Mesothelial cell of epicardium (in vitro differentiated cells): ENCODE data around the gene KLHDC9. TPM values are rescaled to one million over a fixed set of nuclear protein-coding genes. Genes with fewer than 3 reads are reported as not detected.
A peak's percentile ranks its signal among the peaks of the same experiment; 100 is the strongest.

Source experiments
- DNase-seq, 2 experiments: peaks; one replicate each; pipeline ENCODE4 v3.0.0; 2021; ENCODE audit warnings: low spot score in 2 of 2; ENCODE audit not compliant: unreplicated experiment in 2 of 2
- H3K27ac Mint-ChIP-seq: 2 replicates; pipeline ENCODE4 v1.8.0; 2021; ENCODE audit warnings: mixed read lengths
- H3K27me3 Mint-ChIP-seq: 2 replicates; pipeline ENCODE4 v1.8.0; 2021; ENCODE audit warnings: low read depth, mixed read lengths
- H3K36me3 Mint-ChIP-seq: 2 replicates; pipeline ENCODE4 v1.8.0; 2021; ENCODE audit warnings: mixed read lengths
- H3K4me1 Mint-ChIP-seq: 2 replicates; pipeline ENCODE4 v1.8.0; 2021; ENCODE audit warnings: mixed read lengths
- H3K4me3 Mint-ChIP-seq: 2 replicates; pipeline ENCODE4 v1.8.0; 2021; ENCODE audit warnings: mild to moderate bottlenecking, moderate library complexity, mixed read lengths
- H3K9me3 Mint-ChIP-seq: 2 replicates; pipeline ENCODE4 v1.8.0; 2021; ENCODE audit warnings: mixed read lengths
- CTCF ChIP-seq: fragments of 200-600 bp; sonication (generic); IDR thresholded peaks from one replicate; pipeline ENCODE4 v1.5.0; 2021; ENCODE audit warnings: antibody characterized with exemption; ENCODE audit not compliant: unreplicated experiment
- total RNA-seq: library from RNA; stranded (reverse); gene quantifications from 3 replicates; pipeline ENCODE4 v1.2.1, GENCODE V29; 2021

KLHDC9 gene
- total RNA-seq, 1 donor from 2014 or later = 5.4 TPM

- Mint-ChIP-seq H3K4me3 (no peak overlapping the region), H3K27ac (no peak overlapping the region)
These were observed 25.3 kb upstream of the KLHDC9 start for GRCh38 chr1:161072751-161073449.

GRCh38 chr1:161073474-161074121 is 24.6 kb upstream of the KLHDC9 start:
- Mint-ChIP-seq H3K4me3 (no peak overlapping the region), H3K9me3 (no peaks in the 10 kb centered on the region), H3K4me1 (peaks cover 8% of the 10 kb centered on the region), H3K27me3 (no peaks in the 10 kb centered on the region), H3K36me3 (peaks cover 4% of the 10 kb centered on the region), H3K27ac (no peak overlapping the region)
- no peak for DNase-seq
- TF ChIP-seq CTCF = no peak

More at GRCh38 chr1:161072751-161073449, 25.3 kb upstream of the KLHDC9 start:
- DNase-seq = no peak
- no peak for TF ChIP-seq CTCF
- peaks cover 8% of the 10 kb centered on the region for H3K4me1 Mint-ChIP-seq
- H3K9me3 Mint-ChIP-seq = no peaks in the 10 kb centered on the region
- H3K27me3 Mint-ChIP-seq = no peaks in the 10 kb centered on the region
- peaks cover 4% of the 10 kb centered on the region for H3K36me3 Mint-ChIP-seq

- H3K27me3 Mint-ChIP-seq = no peaks in the 10 kb centered on the region
- TF ChIP-seq CTCF = no peak
- peaks cover 10% of the 10 kb centered on the region for H3K36me3 Mint-ChIP-seq
- H3K4me3 Mint-ChIP-seq = no peak overlapping the region
- peak overlapping the region; percentile 20 for H3K27ac Mint-ChIP-seq
- no peaks in the 10 kb centered on the region for H3K9me3 Mint-ChIP-seq
- DNase-seq = no peak
- peaks cover 8% of the 10 kb centered on the region for H3K4me1 Mint-ChIP-seq
These were observed 23.3 kb upstream of the KLHDC9 start for GRCh38 chr1:161074676-161075368.

GRCh38 chr1:161076410-161076809 is 21.8 kb upstream of the KLHDC9 start:
- Mint-ChIP-seq H3K36me3 (peaks cover 15% of the 10 kb centered on the region), H3K4me1 (peaks cover 14% of the 10 kb centered on the region), H3K27me3 (no peaks in the 10 kb centered on the region), H3K4me3 (no peak overlapping the region), H3K27ac (no peak overlapping the region), H3K9me3 (no peaks in the 10 kb centered on the region)
- TF ChIP-seq CTCF = no peak
- no peak for DNase-seq

GRCh38 chr1:161077426-161077825 is 20.7 kb upstream of the KLHDC9 start:
- Mint-ChIP-seq H3K36me3 (peaks cover 15% of the 10 kb centered on the region), H3K9me3 (no peaks in the 10 kb centered on the region), H3K4me1 (peaks cover 18% of the 10 kb centered on the region), H3K4me3 (no peak overlapping the region), H3K27ac (no peak overlapping the region), H3K27me3 (no peaks in the 10 kb centered on the region)
- DNase-seq = no peak
- no peak for TF ChIP-seq CTCF
